HTERT RPE-1 (cell line): ENCODE data around the gene GRID2IP.
"Not testable (repeated sequence)": the region's sequence is repeated elsewhere in the genome, so short reads cannot be mapped to it uniquely, and the experiment has no call there.

Experiments
- in situ Hi-C: fragments of 300-500 bp; cut with MboI; formaldehyde crosslinking; loops from 4 replicates; pipeline ENCODE4 v1.14.3; 2020; ENCODE audit warnings: low sequenced_read_pairs

Gene GRID2IP

DNA sequence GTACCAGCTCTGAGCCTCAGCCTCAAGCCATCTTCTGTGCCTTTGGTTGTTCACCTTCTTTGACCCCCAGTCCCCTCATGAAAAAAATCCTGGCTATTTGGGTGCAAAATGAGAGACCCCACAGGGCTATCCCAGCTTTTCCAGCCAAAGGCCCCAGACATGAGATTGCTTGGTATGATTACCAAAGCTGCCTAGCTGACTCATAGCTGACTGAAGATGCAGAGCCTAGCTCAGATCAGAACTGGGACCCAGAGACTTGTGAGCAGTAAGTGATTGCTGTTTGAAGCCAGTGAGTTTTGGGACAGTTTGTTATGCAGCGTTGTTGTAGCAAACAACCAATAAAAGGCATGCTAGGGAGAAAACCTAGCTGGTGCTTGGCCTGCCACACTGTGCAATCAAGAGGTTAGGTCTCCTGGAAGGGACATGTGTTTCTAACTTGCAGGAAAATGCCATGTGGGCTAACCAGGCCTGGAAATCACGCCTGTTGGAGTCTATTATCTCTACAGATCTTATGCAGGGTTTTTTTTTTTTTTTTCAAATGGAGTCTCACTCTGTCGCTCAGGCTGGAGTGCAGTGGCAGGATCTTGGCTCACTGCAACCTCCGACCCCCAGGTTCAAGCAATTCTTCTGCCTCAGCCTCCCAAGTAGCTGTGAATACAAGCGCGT is 55.5 kb downstream of the GRID2IP start:
- in situ Hi-C loops = no loop called here

DNA sequence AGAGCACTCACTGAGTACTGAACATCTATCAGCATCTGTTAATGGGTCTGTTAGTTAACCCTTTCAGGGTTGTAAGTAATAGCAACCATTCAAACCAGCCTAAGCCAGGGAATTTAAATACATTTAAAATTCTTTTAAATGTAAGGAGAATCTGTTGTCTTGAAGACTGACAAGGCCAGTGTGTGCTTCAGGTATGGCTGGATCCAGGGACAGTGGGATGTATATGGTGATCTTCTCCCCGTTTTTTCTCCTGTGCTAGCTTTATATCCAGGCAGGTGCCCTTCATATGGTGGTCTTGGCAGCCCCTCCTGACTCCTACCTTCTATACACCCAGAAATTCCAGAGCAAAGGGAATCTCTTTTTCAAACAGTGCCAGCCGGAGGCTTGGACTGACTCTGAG is 56.9 kb downstream of the GRID2IP start:
- in situ Hi-C loops = no loop called here

- in situ Hi-C loops = no loop called here
These were observed 60.1 kb downstream of the GRID2IP start for GRCh38 chr7:6491194-6491593.

DNA sequence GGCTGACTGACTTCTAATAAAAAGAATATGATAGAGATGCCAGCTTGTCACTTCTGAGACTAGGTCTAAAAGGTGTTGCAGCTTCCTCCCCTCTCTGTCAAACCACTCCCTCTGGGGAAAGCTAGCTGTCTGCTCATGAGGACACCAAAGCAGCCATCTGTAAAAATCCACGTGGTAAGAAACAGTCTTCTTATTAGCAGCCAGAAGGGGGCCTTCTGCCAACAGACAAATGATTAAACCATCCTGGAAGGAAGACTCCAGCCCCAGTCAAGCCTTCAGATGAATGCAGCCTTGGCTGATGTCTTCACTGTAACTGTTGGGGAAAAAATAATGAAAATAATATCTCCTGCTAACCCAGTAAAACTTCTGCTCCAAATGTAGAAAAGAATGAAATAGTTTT is 61.6 kb downstream of the GRID2IP start:
- in situ Hi-C loops = no loop called here

DNA sequence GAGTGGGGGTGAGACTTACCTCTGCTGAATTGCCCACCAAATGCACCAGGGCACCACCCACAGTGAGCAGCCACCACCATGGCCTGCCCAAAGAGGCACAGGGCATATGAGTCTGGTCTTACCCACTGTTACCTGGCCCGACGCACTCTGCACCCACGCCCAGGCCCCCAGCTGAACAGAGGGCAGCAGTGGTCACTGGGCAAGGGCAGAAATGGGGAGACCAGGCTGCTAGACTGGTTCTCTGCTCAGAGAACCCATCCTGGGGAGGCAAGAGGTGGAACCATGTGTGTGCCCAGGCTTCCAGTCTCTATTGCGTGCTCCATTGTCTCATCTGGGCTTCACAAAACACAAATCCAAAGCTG is 64.1 kb downstream of the GRID2IP start:
- in situ Hi-C loops = no loop called here

- in situ Hi-C loops = no loop called here
These were observed 64.7 kb downstream of the GRID2IP start for GRCh38 chr7:6486438-6487183.

DNA sequence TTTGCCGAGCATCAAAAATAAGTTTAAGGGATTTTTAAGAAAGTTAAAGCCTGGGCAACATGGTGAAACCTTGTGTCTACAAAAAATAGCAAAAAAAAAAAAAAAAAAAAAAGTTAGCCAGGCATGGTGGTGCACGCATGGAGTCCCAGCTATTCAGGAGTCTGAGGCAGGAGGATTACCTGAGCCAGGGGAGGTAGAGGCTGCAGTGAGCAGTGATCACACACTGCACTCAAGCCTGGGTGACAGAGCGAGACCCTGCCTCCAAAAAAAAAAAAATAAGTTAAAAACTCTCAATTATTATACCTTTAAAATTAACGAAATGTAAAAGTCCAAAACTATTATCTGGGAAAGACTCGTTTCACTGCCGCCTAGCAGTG is 68.5 kb downstream of the GRID2IP start:
- in situ Hi-C loops = no loop called here

DNA sequence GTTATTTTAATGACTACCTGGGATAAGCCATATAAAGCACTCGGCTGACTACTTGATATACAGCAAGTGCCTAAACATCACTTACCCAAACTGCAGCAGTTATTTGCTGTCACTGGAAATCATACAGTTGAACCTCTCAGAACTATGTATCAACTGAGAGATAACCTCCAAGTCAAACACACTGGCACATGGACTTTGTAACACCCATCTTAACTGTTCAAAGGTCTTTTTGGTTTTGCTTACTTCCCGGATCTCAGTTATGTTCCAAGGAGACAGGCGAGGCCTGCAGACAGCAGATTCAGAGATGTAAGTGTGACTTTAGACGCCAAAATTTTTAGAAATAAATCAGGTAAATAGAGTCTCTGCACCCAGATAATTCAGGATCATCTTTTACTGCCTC is 69.0 kb downstream of the GRID2IP start:
- in situ Hi-C loops = no loop called here

DNA sequence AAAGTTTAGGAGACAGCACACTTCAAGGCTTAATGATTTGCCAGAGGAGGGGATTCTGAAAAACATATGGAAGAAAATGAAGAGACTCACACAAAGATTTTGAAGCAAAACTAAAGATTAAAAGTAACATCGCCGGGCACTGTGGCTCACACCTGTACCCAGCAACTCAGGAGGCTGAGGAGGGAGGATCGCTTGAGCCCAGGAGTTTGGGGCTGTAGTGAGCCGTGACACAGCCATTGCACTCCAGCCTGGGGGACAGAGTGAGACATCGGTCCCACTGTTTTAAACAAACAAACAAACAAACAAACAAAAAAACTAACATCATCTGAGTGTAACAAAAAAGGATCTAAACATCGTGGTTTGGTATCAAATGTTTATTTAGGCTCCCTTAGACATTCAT is 69.8 kb downstream of the GRID2IP start:
- in situ Hi-C loops = no loop called here

GRCh38 chr7:6480323-6480660 is 71.0 kb downstream of the GRID2IP start:
- in situ Hi-C loops = no loop called here

DNA sequence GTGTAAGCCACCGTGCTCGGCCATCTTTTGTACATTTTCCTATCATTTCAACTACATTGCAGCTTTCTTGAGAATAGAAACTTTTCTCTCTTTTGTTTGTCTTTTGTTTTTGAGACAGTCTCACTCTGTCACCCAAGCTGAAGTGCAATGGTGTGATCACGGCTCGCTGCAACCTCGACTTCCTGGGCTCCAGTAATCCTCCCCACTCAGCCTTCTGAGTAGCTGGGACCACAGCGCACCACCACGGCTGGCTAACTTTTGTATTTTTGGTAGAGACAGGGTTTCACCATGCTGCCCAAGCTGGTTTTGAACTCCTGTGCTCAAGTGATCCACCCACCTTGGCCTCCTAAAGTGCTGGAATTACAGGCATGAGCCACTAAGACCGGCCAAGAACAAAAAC is 72.2 kb downstream of the GRID2IP start:
- in situ Hi-C loops = no loop called here

DNA sequence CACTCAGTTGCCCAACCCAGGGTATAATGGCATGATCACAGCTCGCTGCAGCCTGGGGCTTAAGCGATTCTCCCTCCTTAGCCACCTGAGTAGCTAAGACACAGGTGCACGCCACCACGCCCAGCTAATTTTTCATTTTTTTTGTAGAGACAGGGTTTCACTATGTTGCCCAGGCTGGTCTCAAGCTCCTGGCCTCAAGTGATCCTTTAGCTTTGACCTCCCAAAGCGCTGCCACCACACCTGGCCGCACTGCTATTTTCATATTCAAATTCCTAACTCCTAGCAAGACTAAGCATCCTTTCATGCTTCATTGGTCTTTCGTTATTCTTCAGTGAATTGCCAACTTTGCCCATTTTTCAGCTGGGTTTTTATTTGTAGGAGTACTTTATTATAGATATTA is 73.1 kb downstream of the GRID2IP start:
- in situ Hi-C loops = no loop called here

DNA sequence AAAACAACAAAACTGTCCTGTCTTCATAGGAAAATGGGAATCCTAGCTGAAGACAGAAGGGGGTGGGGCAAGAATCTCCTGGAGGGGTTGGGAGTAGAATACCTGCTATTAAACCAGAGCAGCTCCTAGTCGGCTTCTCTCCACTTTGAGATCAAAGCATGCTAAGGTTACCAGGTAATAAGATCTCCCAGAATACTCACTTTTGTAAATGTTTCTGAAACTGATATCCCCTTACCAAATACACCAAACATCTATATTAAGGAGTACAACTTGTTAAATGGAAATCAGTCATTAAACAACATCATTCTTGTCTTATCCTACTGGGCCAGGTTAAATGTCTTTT is 74.0 kb downstream of the GRID2IP start:
- in situ Hi-C loops = no loop called here

- in situ Hi-C loops = no loop called here
These were observed 74.5 kb downstream of the GRID2IP start for GRCh38 chr7:6476596-6477317.

GRCh38 chr7:6475433-6476186 is 75.7 kb downstream of the GRID2IP start:
- in situ Hi-C loops = no loop called here

DNA sequence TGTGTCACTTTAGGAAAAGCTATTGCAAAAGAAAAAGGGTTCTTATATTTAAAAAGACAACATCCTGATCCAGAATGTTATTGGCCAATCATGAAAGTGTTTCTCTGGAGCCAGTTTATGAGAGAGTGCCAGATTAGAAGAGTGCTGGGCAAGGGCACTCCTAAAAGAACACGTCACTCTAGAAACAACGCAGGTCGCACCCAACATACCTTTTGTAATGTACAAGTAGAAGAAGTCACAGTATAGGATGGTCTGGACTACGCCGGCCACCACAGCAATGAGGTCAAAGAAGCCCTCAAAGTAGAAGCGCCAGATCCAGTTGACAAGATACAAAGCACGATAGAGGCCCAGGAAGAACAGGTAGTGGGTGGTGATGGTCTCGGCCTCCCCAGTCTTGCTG is 85.4 kb downstream of the GRID2IP start:
- in situ Hi-C loops = no loop called here

DNA sequence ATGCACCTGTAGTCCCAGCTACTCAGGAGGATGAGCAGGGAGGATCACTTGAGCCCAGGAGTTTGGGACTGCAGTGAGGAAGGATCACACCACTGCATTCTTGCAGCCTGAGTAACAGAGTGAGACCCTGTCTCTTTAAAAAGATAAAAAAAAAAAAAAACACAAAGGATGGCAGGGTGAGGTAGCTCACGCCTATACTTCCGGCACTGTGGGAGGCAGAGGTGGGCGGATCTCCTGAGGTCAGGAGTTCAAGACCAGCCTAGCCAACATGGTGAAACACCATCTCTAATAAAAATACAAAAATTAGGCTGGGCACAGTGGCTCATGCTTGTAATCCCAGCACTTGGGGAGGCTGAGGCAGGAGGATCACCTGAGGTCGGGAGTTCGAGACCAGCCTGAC is 87.7 kb downstream of the GRID2IP start:
- in situ Hi-C loops = not testable (repeated sequence)

DNA sequence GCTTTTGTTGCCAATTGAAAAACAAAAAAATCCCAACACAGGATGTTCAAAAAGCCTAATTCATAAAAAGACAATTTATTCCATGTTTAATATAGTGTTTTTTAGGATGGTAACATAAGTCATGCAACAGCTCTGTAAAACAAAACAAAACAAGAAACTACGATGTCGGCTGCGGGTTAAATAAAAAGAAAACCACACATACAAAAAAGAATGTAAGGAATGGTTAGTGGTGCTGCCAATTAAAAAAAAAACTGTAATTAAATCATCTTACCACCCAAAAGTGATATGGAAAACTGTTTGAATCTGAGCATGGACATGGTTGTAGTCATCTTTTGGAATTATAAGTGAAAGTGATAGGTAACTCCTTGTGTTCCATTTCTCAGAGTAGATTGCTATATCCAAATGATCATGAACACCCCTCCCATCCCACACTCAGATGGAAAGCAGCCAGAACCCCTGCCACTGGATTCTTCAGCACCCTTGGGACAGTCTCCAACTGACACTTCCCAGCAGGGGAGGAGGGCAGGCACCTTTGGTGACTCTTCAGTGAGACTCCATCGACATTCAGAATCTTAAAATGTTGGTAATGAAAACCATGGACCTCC is 89.2 kb downstream of the GRID2IP start:
- in situ Hi-C loops = no loop called here

GRCh38 chr7:6460990-6461584 is 90.2 kb downstream of the GRID2IP start:
- in situ Hi-C loops = no loop called here

GRCh38 chr7:6460303-6460702 is 91.0 kb downstream of the GRID2IP start:
- in situ Hi-C loops = no loop called here

- in situ Hi-C loops = not testable (repeated sequence)
These were observed 92.6 kb downstream of the GRID2IP start for GRCh38 chr7:6458676-6459075.
